ENCODE results near the gene RTF1.

The RTF1 gene

DNA sequence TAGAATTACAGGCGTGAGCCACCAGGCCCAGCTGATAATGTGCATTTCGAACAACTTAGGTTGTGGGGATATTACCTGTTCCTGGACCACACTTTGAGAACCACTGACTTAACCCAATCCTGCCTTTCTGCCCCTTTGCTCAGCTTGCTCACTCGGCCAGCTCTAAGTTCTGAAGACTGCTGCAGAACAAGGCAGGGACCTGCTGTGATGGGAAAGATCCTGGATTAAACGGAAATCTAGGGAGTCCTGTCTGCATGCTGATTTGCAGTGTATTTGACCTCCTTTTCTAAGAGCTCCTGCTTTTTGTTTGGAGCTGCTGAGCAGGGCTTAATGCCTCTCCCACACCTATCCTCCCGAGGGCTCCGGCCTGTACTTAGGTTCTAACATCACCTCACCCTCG lies 93.8 kb downstream of the RTF1 start:
- DNase-seq = no peak

DNA sequence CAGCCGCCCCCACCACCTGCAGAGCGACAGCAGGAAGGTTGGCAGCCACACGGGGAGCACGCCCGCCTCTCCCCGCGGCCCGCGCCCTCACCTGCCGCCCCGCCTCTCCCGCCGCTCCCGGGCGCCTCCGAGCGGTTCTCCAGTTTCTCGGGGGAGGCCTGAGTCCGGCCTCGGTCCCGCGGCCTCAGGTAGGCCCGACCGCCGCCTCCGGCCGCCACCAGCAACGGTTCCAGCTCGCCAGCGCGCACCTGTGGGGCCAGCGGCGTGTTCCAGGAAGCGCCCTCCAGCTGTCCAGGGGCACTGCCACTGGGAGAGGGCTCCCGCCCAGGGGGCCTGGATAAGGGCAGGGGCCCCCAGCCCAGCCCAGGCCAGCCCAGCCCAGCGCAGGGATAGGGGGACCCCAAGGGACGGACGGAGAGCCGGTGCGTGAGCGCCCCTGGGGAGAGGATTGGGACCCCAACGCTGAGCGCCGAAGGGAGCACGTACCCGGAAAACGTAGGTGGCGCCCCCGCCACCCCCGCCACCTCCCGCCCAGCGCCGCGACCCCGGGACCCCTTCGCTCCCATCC lies 94.5 kb downstream of the RTF1 start:
- DNase-seq = no peak

GRCh38 chr15:41511899-41512369 lies 95.0 kb downstream of the RTF1 start:
- no peak for DNase-seq

GRCh38 chr15:41512512-41512939 lies 95.6 kb downstream of the RTF1 start:
- DNase-seq = no peak

DNA sequence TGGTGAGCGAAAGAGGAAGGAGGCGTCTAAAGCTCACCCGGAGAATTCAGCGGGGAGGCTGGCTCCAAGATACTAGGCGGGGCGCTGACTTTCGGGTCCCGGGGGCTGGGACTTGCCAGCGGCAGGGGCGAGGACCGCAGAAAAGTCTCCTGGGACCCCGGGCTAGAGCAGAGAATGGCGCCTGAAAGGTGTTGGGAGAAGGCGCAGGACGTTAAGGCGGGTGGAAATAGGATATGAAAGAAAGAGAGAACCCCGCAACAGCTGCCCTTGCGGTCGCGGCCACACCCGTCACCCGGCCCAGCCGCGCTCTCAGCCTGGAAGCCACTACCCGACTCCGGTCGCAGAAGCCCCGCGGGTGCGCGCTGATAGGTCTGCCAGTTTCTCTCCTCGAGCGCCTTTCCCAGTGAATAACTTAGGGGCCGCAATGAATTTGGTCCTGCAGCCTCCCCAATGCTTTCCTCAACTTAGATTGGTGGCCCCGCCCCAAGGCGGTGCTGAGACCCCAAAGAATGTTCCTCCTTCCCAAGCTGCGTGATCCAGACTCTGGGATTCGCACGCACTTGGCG lies 96.1 kb downstream of the RTF1 start:
- DNase-seq = no peak

DNA sequence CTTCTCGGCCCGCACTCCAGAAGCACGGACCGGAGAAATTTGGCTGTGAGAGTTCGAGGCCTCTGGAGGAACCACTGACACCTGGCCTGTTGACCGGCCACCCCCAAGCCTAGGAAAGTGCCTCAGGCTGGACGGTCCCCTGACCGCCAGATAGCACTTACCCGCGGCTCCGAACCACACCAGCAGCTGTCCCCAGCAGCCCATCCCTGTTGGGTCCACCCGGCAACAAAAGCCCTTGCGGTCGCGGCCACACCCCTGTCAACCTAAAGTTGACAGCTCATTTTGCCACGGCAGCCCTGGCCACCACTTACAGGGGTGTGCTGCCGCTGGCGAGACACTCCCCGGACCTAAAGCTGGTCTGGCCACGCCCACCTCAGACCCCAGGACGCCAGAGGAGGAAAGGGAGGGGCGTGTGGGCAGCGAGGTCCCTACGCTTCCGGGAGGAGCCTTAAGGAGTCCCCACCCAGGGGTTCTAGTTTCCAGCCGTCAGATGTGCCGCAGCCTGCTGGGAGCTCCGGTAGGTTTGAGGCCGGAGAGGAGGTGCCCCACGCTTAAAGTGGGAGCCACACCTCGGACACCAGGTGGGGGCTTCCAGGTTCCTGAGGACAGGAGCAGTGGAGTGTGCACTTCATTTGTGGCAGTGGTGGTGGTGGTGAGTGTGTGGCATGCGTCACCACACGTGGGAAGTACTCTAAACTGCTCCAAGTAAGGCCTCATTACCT lies 96.8 kb downstream of the RTF1 start, which contains the start of gene LTK:
TSS of gene LTK (minus strand) at position 322 of the 722 bp plus-strand sequence. CDS start at position 204, 118 bp downstream.
- no peak for DNase-seq

- DNase-seq = no peak
These were observed 101.1 kb downstream of the RTF1 start for GRCh38 chr15:41517895-41518449.

- DNase-seq = no peak
These were observed 103.7 kb downstream of the RTF1 start for GRCh38 chr15:41520636-41521035.

DNA sequence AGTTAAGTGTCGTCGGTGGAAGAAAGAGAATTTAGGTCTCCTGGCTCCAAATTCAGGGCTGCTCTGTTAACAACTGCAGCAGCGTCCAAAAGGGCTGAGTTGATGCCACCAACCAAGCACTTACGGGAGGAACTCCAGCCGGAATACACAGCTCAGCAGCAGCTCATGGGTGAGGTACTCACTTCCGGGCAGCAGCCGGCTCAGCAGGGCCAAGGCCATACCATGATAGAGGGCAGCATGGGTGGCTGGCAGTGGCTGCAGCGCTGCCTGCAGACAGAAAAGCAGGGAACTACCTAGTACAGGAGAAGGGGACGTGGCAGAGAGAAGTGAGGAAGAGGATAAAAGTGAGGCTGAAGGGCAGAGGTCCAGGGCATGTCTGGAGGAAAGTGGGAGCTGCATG lies 104.7 kb downstream of the RTF1 start:
- no peak for DNase-seq

- DNase-seq = no peak
These were observed 106.2 kb downstream of the RTF1 start for GRCh38 chr15:41523097-41523496.

GRCh38 chr15:41530363-41530956 lies 113.6 kb downstream of the RTF1 start:
- no peak for DNase-seq

Measured in activated gamma-delta T cell (primary cell).